A549 treated with Mapracorat at 1 μM for 4 hours (cell line): ENCODE measurements around the gene FOXO3B. TPM values are rescaled to one million over a fixed set of nuclear protein-coding genes. Genes with fewer than 3 reads are reported as not detected.

Experiments
- total RNA-seq: library from RNA; stranded (reverse); fragments of 200-300 nt; extraction: Qiagen RNA extraction; gene quantifications from 5 replicates; pipeline ENCODE4 v1.2.3, GENCODE V29; 2022

The FOXO3B gene
- total RNA-seq = 2.4 to 4.8 TPM (median 4.0 TPM) in 5 replicates

GRCh38 chr17:18681767-18682571 lies at the start of gene FOXO3B:
Gene FOXO3B, minus strand, starts transcription at chr17:18682314. Its CDS starts 663 bp downstream, at chr17:18681651.

DNA sequence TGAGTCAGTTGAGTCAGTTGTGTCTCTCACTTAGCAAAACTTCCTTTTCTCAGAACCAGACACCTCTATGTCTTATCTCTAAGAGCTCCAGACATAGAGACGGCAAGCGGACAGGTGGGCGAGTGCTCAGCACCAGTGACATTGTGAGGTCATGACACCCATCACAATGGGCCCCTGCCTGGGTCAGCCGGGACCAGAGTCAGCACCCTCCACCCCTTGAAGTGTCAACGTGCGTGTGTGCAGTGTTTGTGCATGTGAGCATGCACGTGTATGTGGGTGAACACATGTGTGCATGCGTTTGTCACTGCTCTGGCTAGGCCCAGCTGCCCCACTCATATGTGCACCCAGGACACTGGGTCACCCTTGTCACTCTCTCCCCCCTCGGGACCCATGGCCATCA lies 37.8 kb downstream of the FOXO3B start, which contains the start of gene TBC1D28:
TSS of gene TBC1D28 (minus strand) at position 101 of the 400 bp plus-strand sequence. CDS start 3,039 bp downstream, outside the sequence.

Other genes starting within 250 kb of the FOXO3B start
- gene LGALS9C, start 205.5 kb downstream of the FOXO3B start, total RNA-seq = not detected in 5 replicates
- not detected in 5 replicates for gene TBC1D28, start 37.9 kb downstream of the FOXO3B start, total RNA-seq
- gene FBXW10, start 61.7 kb upstream of the FOXO3B start, total RNA-seq = 0.61 to 1.7 TPM (median 1.0 TPM) in 5 replicates
- 60.4 to 72.1 TPM (median 63.8 TPM) in 5 replicates for gene TVP23B, start 98.9 kb upstream of the FOXO3B start, total RNA-seq
- gene PRPSAP2, start 175.8 kb upstream of the FOXO3B start, total RNA-seq = 40.2 to 43.6 TPM (median 42.3 TPM) in 5 replicates